GM10266 (cell line): ENCODE data around the gene MPDZ.

Experiments
- DNase-seq: peaks from one replicate; pipeline ENCODE4 v3.0.0; 2012; ENCODE audit errors: extremely low spot score
- TF ChIP-seq, protein P1 (sequence below): IDR thresholded peaks from 2 replicates; pipeline ENCODE4 v1.5.1; 2012; ENCODE audit warnings: mild to moderate bottlenecking, low read depth; ENCODE audit not compliant: control insufficient read depth, insufficient read depth; ENCODE audit errors: missing control alignments

Gene MPDZ

DNA sequence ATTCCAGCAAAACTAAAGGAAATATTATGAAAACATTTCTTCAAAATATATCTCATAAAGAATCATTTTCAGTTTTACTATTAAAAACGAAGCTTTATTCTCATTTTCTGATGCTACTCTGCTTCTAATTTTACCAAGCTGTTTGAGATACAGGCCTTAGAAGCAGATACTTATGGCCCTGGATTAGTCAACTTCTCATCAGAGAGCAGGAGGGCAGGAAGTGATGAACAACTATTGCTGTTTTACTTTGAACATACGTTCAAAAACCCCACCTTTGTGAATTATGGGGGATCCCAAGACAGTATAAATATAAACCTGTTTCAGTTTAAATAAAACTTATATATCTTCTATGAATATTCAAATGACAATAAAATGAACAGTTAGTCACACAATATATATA lies 16.0 kb downstream of the MPDZ start:
- TF ChIP-seq, protein P1, sequence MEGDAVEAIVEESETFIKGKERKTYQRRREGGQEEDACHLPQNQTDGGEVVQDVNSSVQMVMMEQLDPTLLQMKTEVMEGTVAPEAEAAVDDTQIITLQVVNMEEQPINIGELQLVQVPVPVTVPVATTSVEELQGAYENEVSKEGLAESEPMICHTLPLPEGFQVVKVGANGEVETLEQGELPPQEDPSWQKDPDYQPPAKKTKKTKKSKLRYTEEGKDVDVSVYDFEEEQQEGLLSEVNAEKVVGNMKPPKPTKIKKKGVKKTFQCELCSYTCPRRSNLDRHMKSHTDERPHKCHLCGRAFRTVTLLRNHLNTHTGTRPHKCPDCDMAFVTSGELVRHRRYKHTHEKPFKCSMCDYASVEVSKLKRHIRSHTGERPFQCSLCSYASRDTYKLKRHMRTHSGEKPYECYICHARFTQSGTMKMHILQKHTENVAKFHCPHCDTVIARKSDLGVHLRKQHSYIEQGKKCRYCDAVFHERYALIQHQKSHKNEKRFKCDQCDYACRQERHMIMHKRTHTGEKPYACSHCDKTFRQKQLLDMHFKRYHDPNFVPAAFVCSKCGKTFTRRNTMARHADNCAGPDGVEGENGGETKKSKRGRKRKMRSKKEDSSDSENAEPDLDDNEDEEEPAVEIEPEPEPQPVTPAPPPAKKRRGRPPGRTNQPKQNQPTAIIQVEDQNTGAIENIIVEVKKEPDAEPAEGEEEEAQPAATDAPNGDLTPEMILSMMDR = no peak

DNA sequence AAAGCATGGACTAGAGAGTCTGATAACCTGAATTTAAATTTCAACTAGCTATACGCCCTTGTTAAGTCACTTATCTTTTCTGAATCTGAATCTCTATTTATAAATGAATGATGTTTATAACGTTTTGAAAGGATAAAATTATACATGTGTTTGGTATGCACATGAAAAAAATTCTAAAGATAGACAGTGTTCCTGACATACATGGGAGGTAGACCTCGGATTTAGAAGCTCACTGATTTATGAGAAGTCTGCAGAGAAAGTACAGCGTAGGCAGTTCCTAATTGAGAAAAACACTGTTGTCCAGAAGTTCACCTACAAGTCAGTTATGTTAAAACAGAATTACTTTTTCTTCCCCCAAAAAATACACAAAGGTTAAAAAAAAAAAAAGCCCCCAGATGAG lies 26.6 kb downstream of the MPDZ start:
- TF ChIP-seq, protein P1 = no peak
- DNase-seq = no peak

More for the DNA sequence above, 16.0 kb downstream of the MPDZ start:
- DNase-seq = no peak

- TF ChIP-seq, protein P1 = no peak
- no peak for DNase-seq
These were observed 35.3 kb downstream of the MPDZ start for GRCh38 chr9:13244181-13244580.

DNA sequence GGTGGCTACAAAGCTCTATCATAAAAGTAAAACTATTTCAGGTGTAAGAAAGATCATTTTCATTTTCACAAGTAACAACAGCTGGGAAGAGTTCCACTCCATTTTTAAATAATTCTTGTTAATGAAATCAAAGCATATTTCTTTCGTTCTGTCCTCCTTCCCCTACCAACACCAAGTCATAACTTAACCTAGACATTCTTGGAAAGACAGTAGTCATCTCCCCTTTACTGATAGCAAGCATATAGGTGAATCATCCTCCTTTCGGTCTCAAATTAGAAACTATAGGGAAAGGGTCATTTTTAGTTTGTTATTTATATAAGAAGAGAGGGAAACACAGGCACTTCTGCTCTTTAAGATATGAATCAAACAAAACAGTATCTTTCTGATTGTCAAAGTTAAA lies 38.2 kb downstream of the MPDZ start:
- DNase-seq = no peak

DNA sequence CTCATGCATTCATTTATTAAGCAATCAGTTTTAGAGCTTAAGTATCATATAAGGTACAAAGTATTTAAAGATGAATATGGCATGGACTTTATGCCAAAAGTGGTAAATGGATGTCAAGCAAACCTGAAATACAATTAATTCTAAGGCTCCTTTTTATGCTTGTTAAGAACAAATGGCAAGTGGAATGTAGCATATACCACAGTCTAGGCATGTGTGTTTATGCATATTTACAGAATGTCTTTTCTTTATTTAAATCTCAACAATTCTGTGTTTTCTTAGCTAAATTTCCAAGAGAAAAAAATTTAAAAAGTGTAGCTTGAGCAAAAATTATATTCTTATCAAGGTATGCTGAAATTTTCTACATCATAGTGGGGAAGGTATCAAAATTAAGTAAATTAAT lies 39.8 kb downstream of the MPDZ start:
- DNase-seq = no peak
- TF ChIP-seq, protein P1 = no peak

More for the DNA sequence above, 38.2 kb downstream of the MPDZ start:
- TF ChIP-seq, protein P1 = no peak

GRCh38 chr9:13239208-13239607 lies 40.3 kb downstream of the MPDZ start:
- no peak for DNase-seq
- TF ChIP-seq, protein P1 = no peak

DNA sequence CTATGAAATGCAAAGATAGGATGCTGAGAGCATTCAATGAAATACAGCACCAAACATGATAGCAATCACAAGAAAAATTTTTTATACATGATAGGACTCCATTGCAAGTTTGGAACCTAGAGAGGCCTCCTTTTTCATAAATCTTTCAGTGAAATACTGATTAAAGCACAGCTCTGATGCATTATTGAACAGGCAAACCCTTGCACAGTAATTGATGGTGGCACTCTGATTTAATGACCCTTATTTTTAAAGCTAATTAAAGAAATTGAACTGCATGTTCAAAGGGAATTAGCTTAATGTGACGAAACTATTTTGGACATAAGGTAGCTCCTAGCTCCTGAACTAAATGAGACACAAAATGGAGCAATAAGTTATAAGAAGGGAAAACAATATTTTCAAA lies 44.6 kb downstream of the MPDZ start:
- TF ChIP-seq, protein P1 = no peak
- no peak for DNase-seq

GRCh38 chr9:13228431-13228830 lies 51.1 kb downstream of the MPDZ start:
- TF ChIP-seq, protein P1 = no peak
- DNase-seq = no peak
